GM21825 (cell line): Measurements from ENCODE around the gene ARHGAP8.

Experiments
- ATAC-seq: cut with Tn5 transposase; IDR thresholded peaks from one replicate; pipeline ENCODE4 v1.9.1; 2021; ENCODE audit warnings: mild to moderate bottlenecking, moderate library complexity; ENCODE audit not compliant: unreplicated experiment

Gene ARHGAP8

GRCh38 chr22:44724859-44725258 lies 27.5 kb upstream of the ARHGAP8 start:
- no peak for ATAC-seq

DNA sequence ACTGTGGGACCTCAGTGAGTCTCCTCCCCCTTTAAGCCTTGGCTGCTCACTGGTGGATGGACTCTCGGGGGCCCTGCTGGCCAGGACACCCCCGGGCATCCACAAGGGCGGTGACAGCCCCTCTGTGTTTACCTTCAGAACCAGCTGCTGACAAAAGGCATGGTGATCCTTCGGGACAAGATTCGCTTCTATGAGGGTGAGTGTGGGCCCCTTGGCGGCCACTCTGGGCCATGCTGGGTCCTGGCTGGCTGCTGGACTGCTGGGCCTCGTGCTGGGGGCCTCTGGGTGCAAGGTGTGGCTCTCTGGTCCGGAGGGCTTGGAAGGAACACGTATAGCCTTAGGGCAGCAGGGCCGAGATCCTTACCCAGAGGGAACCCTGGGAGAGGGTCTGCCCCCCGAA lies 25.9 kb upstream of the ARHGAP8 start:
- no peak for ATAC-seq

DNA sequence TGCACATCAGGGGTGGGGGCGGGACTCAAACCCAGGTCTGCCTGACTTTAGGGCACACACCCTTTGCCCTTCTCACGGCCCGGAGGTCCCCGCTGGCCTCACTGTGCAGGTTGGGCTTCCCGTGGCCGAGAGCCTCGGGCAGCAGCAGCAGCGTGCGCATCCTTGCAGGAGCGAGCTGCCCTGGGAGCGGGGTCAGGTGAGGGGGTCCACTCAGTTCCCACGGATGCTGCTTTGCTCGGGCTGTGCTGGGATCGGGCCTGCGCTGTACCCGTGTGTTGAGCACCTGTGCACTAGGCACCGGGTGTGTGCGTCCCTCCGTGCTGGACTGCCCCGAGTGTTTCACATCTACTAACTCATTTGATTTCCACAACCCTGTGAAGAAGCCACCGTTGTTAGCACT lies 25.2 kb upstream of the ARHGAP8 start:
- ATAC-seq: no peak

DNA sequence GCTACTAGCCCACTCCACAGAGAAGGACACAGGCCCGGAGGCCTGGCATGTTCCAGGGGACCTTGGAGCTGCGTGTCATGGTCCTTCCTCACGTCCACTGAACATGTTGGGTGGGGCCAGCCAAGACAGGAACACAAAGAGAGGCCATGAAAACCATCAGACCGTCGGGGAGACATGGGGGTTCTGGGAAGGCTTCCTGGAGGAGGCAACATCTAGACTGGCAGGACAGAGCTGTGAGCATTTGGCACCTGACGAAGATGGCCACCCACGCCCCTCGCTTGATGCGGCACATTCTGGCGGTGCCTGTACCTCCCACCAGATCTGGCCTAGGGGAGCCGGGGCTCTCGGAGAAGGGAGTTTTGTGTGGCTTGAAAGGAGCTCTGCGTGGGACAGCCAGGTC lies 24.7 kb upstream of the ARHGAP8 start:
- no peak for ATAC-seq

- ATAC-seq: no peak
Observed at GRCh38 chr22:44728761-44729324, 23.5 kb upstream of the ARHGAP8 start.

DNA sequence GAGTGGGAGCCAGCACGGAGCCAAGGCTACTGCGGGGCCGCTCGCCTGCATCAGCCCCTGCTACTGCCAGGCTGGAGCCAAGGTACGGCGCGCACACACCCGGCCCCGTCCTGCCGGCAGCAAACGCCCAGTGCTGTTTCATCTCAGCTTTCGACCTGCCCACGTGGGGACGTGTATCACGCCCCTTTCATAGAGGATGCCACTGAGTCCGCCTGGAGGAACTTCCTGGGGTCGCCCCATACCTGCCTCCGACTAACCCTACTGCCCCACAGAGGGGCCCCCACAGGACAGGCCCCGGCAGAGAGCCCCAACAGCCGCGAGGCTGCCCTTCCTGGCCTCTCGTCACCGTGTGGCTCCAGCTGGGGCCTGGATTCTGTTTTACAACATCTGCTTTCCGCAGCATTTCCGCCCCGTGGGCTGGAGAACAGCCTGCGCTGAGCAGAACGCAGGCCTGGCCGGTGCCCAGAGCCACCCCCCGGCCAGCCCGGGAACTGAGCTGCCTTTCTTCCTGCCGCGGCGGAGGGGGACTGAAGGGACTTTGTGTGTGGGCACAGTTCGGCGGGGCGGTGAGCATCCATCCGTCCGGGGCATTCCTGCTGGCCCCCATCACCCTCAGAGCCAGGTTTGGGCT lies 22.9 kb upstream of the ARHGAP8 start:
- no peak for ATAC-seq

- no peak for ATAC-seq
Observed at GRCh38 chr22:44730022-44730393, 22.4 kb upstream of the ARHGAP8 start.

GRCh38 chr22:44730490-44731356 lies 21.7 kb upstream of the ARHGAP8 start:
- ATAC-seq: no peak

DNA sequence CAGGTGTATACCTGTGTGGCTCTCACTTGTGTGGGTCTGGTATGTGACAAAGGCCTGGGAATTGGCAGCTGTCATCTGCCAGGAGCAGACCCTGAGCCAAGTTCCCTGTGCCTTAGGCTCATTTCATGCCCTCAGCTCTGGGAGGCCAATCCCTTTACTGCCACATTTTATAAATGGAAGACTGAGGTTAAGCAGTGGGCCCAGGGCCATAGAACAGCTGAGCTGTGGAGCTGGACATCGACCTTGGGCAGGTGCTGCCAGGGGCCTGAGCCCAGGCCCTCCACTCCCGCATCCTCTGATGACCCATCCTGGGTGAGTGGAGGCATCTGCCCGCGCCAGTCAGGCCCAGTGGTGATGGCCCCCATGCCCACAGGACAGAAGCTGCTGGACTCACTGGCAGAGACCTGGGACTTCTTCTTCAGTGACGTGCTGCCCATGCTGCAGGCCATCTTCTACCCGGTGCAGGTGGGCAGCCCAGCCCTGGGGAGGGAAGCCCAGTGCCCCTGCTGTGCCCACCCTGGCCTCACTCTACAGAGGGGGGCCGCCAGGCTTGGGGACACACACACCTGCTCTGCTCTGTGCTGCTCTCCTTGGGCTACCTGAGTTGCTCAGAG lies 20.9 kb upstream of the ARHGAP8 start:
- ATAC-seq: no peak

DNA sequence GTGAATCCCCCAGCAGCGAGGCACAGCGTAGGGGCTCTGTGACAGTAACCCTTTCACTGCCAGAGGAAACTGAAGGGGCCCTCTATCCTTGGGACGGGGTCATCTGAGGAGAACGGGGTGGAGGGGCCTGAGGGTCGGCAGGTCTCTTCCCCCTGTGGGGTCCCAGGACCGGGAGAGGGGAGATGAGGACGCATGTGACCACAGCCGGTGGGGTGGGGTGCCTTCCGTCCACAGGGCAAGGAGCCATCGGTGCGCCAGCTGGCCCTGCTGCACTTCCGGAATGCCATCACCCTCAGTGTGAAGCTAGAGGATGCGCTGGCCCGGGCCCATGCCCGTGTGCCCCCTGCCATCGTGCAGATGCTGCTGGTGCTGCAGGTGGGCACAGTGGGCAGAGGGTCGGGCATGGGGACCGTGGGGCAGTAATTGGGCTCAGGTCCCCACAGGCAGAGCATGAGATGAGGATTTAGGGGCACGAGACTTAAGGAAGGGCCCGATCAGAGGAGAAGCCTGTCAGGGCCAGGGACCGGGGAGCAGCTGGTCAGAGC lies 20.3 kb upstream of the ARHGAP8 start:
- no peak for ATAC-seq

DNA sequence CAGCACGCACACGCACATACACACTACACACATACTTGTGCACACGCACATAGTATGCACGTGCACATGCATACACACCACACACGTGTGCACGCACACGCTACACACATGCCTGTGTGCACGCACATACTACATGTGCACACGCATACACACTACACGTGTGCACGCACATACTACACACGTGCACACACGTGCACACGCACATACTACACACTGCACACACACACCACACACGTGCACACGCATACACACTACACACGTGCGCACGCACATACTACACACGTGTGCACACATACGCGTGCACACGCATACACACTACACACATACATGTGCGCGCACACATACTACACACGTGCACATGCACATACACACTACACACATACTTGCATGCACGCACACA lies 19.7 kb upstream of the ARHGAP8 start:
- no peak for ATAC-seq

- no peak for ATAC-seq
Observed at GRCh38 chr22:44733426-44734106, 18.8 kb upstream of the ARHGAP8 start.

GRCh38 chr22:44734278-44734677 lies 18.1 kb upstream of the ARHGAP8 start:
- ATAC-seq: no peak

- ATAC-seq: no peak
Observed at GRCh38 chr22:44734801-44735517, 17.4 kb upstream of the ARHGAP8 start.

GRCh38 chr22:44735518-44736428 lies 16.6 kb upstream of the ARHGAP8 start:
- ATAC-seq: no peak

GRCh38 chr22:44736581-44737405 lies 15.6 kb upstream of the ARHGAP8 start:
- ATAC-seq: no peak

DNA sequence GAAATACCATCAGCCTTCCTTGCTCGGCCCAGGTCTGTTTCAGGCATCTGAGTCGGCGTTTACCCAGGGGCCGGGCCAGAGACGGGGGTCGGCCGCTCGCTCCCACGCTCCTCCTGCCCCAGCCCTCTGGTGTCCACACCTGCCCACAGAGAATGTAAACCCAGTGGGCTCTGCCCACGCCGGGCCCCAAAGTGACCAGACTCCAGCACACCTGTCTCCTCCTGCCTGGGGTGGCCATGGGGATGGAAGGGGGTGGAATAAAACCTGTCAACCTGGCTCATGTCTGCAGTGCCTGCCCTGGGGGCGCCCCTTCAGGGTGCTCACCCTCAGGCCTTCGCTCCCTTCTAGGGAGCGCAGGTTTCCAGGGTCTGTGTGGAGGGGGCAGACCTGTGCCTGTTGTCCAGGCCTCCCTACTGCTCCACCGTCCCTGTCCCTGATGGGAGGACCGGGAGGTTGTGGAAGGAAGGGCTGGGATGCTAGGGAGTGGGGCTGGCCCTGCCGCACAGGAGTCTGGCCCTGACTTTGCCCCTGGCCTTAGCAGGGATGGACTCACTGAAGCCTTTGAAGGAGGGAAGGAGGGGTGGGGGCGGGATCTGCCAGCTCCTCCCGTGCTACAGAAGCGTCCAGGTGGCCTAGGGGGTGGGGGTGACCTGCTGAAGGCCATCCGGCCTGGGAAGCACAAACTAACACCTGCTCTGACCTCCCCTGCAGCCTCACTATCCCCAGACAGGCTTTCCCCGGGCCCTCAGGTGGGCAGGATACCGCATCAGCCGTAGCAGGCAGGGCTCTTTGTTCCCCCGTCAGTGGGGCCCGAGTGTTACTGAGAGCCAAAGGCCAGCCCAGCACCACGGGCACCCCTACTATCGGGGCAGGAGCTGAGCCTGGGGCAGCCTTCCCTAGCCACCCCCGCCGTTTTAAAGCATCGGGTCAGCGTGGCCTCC lies 14.7 kb upstream of the ARHGAP8 start:
- ATAC-seq: no peak
